Uterus (tissue), 4 donors: ENCODE measurements around the gene HSPA12A. TPM values are rescaled to one million over a fixed set of nuclear protein-coding genes. Genes with fewer than 3 reads are reported as not detected.

Experiments used
- DNase-seq, 2 donors: peaks; one replicate each; pipeline ENCODE4 v3.0.0-alpha.2; 2019 to 2020
- H3K27ac ChIP-seq, 2 donors: fragments of 200-600 bp; sonication (generic); 1 replicate in 1 of 2; 2 replicates in 1 of 2; pipeline ENCODE4 v1.5.1; 2016 to 2018
- H3K27me3 ChIP-seq, 2 donors: fragments of 200-600 bp; sonication (generic); one replicate each; pipeline ENCODE4 v1.5.1; 2018 to 2019; ENCODE audit warnings: control low read depth in 1 of 2
- H3K36me3 ChIP-seq, 2 donors: fragments of 200-600 bp; sonication (generic); one replicate each; pipeline ENCODE4 v1.5.1; 2019; ENCODE audit warnings: control low read depth in 1 of 2
- H3K4me1 ChIP-seq, 2 donors: fragments of 200-600 bp; sonication (generic); one replicate each; pipeline ENCODE4 v1.5.1; 2018 to 2019; ENCODE audit warnings: control low read depth in 1 of 2
- H3K4me3 ChIP-seq, 2 donors: fragments of 200-600 bp; sonication (generic); 1 replicate in 1 of 2; 2 replicates in 1 of 2; pipeline ENCODE4 v1.5.1; 2018 to 2019; ENCODE audit warnings: mild to moderate bottlenecking in 1 of 2
- H3K9me3 ChIP-seq, 2 donors: fragments of 200-600 bp; sonication (generic); one replicate each; pipeline ENCODE4 v1.5.1; 2019; ENCODE audit warnings: control low read depth in 1 of 2
- CTCF ChIP-seq, 4 experiments: fragments of 200-600 bp in 2 of 4; fragments of 450-650 bp in 2 of 4; sonication (generic) in 2 of 4; IDR thresholded peaks; one replicate each; pipeline ENCODE4 v1.5.1; 2016 to 2019; ENCODE audit warnings: antibody characterized with exemption in 4 of 4, mild to moderate bottlenecking in 2 of 4, moderate library complexity in 1 of 4
- POLR2A ChIP-seq, 2 donors: fragments of 450-650 bp; IDR thresholded peaks; one replicate each; pipeline ENCODE4 v1.6.1; 2016; ENCODE audit warnings: antibody characterized with exemption in 2 of 2, mild to moderate bottlenecking in 1 of 2, moderate library complexity in 1 of 2
- intact Hi-C: fragments of 100-400 bp; cut with DNase I; formaldehyde crosslinking; loops from one replicate; pipeline ENCODE4 v1.15.1; 2023; ENCODE audit warnings: low total_unique reads
- total RNA-seq, 4 donors: library from RNA; depleted of rRNA in 3 of 4; stranded (reverse); fragments of >200 nt in 3 of 4; gene quantifications; one replicate each; pipeline versions ENCODE4 v1.1.0 to v1.2.4, GENCODE V29; 2014 to 2023
- donor health status: DM: yes; HTN: yes; CAD: no.

Gene HSPA12A
- total RNA-seq, 4 donors from 2014 or later = 4.9 to 32.0 (median 16.0) TPM

- intact Hi-C loops = no loop called here
- no peak overlapping the region for H3K4me3 ChIP-seq
- no peak overlapping the region for H3K27ac ChIP-seq
- no peaks in the 10 kb centered on the region for H3K36me3 ChIP-seq
- TF ChIP-seq CTCF (IDR thresholded peaks at IDR 0.05) = no peak
- no peak for TF ChIP-seq POLR2A (IDR thresholded peaks at IDR 0.05)
- peaks cover 0 to 5% of the 10 kb centered on the region in 2 donors for H3K4me1 ChIP-seq
- no peak for DNase-seq
- no peaks in the 10 kb centered on the region for H3K27me3 ChIP-seq
- H3K9me3 ChIP-seq = no peaks in the 10 kb centered on the region
These were observed 4.0 kb downstream of the HSPA12A start for GRCh38 chr10:116738339-116738738.

- no peak overlapping the region for H3K4me3 ChIP-seq
- peaks cover 0 to 5% of the 10 kb centered on the region in 2 donors for H3K4me1 ChIP-seq
- no peaks in the 10 kb centered on the region for H3K36me3 ChIP-seq
- H3K9me3 ChIP-seq = no peaks in the 10 kb centered on the region
- no peak overlapping the region for H3K27ac ChIP-seq
- no peaks in the 10 kb centered on the region for H3K27me3 ChIP-seq
- no peak for DNase-seq
- intact Hi-C loops = no loop called here
- TF ChIP-seq POLR2A (IDR thresholded peaks at IDR 0.05) (no peak), CTCF (IDR thresholded peaks at IDR 0.05) (no peak)
These were observed 4.6 kb downstream of the HSPA12A start for GRCh38 chr10:116737627-116738327.

GRCh38 chr10:116733566-116733965 is 8.8 kb downstream of the HSPA12A start:
- Histone ChIP-seq H3K4me3 (no peak overlapping the region), H3K27ac (no peak overlapping the region), H3K9me3 (no peaks in the 10 kb centered on the region), H3K4me1 (no peaks in the 10 kb centered on the region), H3K27me3 (no peaks in the 10 kb centered on the region), H3K36me3 (no peaks in the 10 kb centered on the region)
- TF ChIP-seq CTCF (IDR thresholded peaks at IDR 0.05) (no peak), POLR2A (IDR thresholded peaks at IDR 0.05) (no peak)
- DNase-seq = no peak
- intact Hi-C loops = no loop called here

GRCh38 chr10:116732573-116732972 is 9.8 kb downstream of the HSPA12A start:
- Histone ChIP-seq H3K27ac (no peak overlapping the region), H3K27me3 (no peaks in the 10 kb centered on the region), H3K4me1 (no peaks in the 10 kb centered on the region), H3K4me3 (no peak overlapping the region), H3K36me3 (no peaks in the 10 kb centered on the region), H3K9me3 (no peaks in the 10 kb centered on the region)
- intact Hi-C loops = no loop called here
- TF ChIP-seq POLR2A (IDR thresholded peaks at IDR 0.05) (no peak), CTCF (IDR thresholded peaks at IDR 0.05) (no peak)
- no peak for DNase-seq

GRCh38 chr10:116730464-116731260 is 11.7 kb downstream of the HSPA12A start:
- Histone ChIP-seq H3K4me1 (no peaks in the 10 kb centered on the region), H3K36me3 (no peaks in the 10 kb centered on the region), H3K27me3 (no peaks in the 10 kb centered on the region), H3K27ac (no peak overlapping the region), H3K9me3 (no peaks in the 10 kb centered on the region), H3K4me3 (no peak overlapping the region)
- TF ChIP-seq CTCF (IDR thresholded peaks at IDR 0.05) = no peak
- TF ChIP-seq POLR2A (IDR thresholded peaks at IDR 0.05) = no peak
- DNase-seq = no peak
- intact Hi-C loops = no loop called here
